Uterus (tissue), 2 donors: Measurements from ENCODE around the gene RNF215.

ENCODE experiments used
- CTCF ChIP-seq, 4 experiments: fragments of 200-600 bp in 2 of 4; fragments of 450-650 bp in 2 of 4; sonication (generic) in 2 of 4; IDR thresholded peaks; one replicate each; pipeline ENCODE4 v1.5.1; 2016 to 2019; ENCODE audit warnings: antibody characterized with exemption in 4 of 4, mild to moderate bottlenecking in 2 of 4, moderate library complexity in 1 of 4
- POLR2A ChIP-seq, 2 donors: fragments of 450-650 bp; IDR thresholded peaks; one replicate each; pipeline ENCODE4 v1.6.1; 2016; ENCODE audit warnings: antibody characterized with exemption in 2 of 2, mild to moderate bottlenecking in 1 of 2, moderate library complexity in 1 of 2

GRCh38 chr22:30404307-30404706 is 17.1 kb upstream of the RNF215 start:
- TF ChIP-seq CTCF (IDR thresholded peaks at IDR 0.05) (no peak), POLR2A (IDR thresholded peaks at IDR 0.05) (no peak)
